H1 (cell line): ENCODE results near the gene SLC8A3. TPM values are rescaled to one million over a fixed set of nuclear protein-coding genes. Genes with fewer than 3 reads are reported as not detected.

Experiments
- BCL11A ChIP-seq, 2 experiments: IDR thresholded peaks; one replicate each; pipeline ENCODE4 v1.6.1; 2011; ENCODE audit warnings: low read depth in 2 of 2, low read length in 2 of 2, mild to moderate bottlenecking in 2 of 2
- CTBP2 ChIP-seq: IDR thresholded peaks from 2 replicates; pipeline ENCODE4 v1.7.0; 2011; ENCODE audit warnings: borderline replicate concordance, mild to moderate bottlenecking, moderate library complexity, mixed read lengths, low read length; ENCODE audit not compliant: insufficient read depth, insufficient read length
- CTCF ChIP-seq, 3 experiments: IDR thresholded peaks; 1 replicate in 2 of 3; 2 replicates in 1 of 3; pipeline versions ENCODE4 v1.5.1 to v1.6.1; 2011; ENCODE audit warnings: low read length in 3 of 3, mild to moderate bottlenecking in 3 of 3, inconsistent platforms in 2 of 3, low read depth in 1 of 3, moderate library complexity in 1 of 3; ENCODE audit not compliant: insufficient read depth in 1 of 3; ENCODE audit errors: control extremely low read depth in 1 of 3
- GTF2F1 ChIP-seq: IDR thresholded peaks from 2 replicates; pipeline ENCODE4 v1.6.1; 2012; ENCODE audit warnings: low read depth, low read length, improper control_type of control experiment, borderline replicate concordance
- RNF2 ChIP-seq: fragments of 200-900, 300-1000 bp; sonication (generic); IDR thresholded peaks from 2 replicates; pipeline ENCODE4 v1.7.1; 2016; ENCODE audit warnings: borderline replicate concordance, low read depth, mild to moderate bottlenecking, antibody characterized with exemption, low read length; ENCODE audit not compliant: poor library complexity, severe bottlenecking; ENCODE audit errors: missing control alignments
- SIN3A ChIP-seq, 2 experiments: IDR thresholded peaks in 1 of 2; conservative IDR thresholded peaks in 1 of 2; 2 replicates each; pipeline ENCODE4 v1.6.1; 2011 to 2012; ENCODE audit warnings: low read length in 2 of 2, improper control_type of control experiment in 1 of 2, low read depth in 1 of 2, mild to moderate bottlenecking in 1 of 2
- SP1 ChIP-seq: IDR thresholded peaks from 2 replicates; pipeline ENCODE4 v1.6.1; 2011; ENCODE audit warnings: low read depth, low read length
- polyA plus RNA-seq, 7 experiments: library from polyadenylated mRNA; depleted of rRNA in 3 of 7; stranded (reverse) in 5 of 7; unstranded in 2 of 7; fragments of >200 nt in 5 of 7; fragments of 200-250 nt in 2 of 7; gene quantifications; 1 replicate in 5 of 7; 2 replicates in 1 of 7; 4 replicates in 1 of 7; pipeline versions ENCODE4 v1.2.1 to v1.2.3, GENCODE V29; 2011 to 2013; ENCODE audit warnings: missing spikeins in 2 of 7, mixed read lengths in 2 of 7
- total RNA-seq: library from RNA; stranded (reverse); fragmentation: NEBNext Ultra II Directional; extraction: Animal tissue kit (Norgen Biotek cat#: 25700); gene quantifications from 2 replicates; pipeline ENCODE4 v1.2.1, GENCODE V29; 2021

SLC8A3 gene
- total and polyA plus RNA-seq, 2 of the 8 experiments (the other 6 are each of a cell fraction or from before 2014, with no cell fraction given): 0.38 to 1.1 TPM

DNA sequence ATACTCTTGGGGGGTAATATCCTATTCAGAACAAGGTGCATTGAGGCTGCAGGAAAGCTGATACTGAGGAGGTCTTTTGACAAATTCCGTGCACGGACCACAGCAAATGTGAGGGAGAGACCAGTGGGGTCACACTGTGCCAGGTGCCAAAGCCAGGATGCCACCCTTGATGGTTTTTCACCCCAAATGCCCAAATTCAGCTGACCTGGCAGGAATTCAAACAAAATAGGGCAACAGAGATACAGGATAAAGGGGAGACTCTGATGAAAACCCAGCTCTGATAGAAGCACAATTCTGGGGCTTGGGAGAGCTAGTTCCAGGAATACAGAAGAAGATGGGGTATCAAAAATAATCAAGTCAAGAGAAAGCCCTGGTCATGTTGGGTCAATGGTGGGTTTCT is 55.3 kb downstream of the SLC8A3 start (continued):
- TF ChIP-seq CTBP2 (no peak), RNF2 (no peak), BCL11A (IDR thresholded peaks at IDR 0.05; ENCODE audit: low read depth in 2 of 2, low read length in 2 of 2) (no peak), CTCF (IDR thresholded peaks at IDR 0.05; ENCODE audit: control extremely low read depth in 1 of 3, insufficient read depth in 1 of 3, low read depth in 1 of 3, low read length in 3 of 3) (no peak), SIN3A (conservative IDR thresholded peaks at IDR 0.05 in 1 of 2, IDR thresholded peaks at IDR 0.05 in 1 of 2; ENCODE audit: low read depth in 1 of 2, low read length in 2 of 2) (no peak), GTF2F1 (no peak), SP1 (no peak)
- TF ChIP-seq, all 59 proteins: peak for 0
